ENCODE measurements around the gene ADGRG3. TPM values are rescaled to one million over a fixed set of nuclear protein-coding genes. Genes with fewer than 3 reads are reported as not detected.

ADGRG3 gene
- total RNA-seq, 1 experiment from 2014 or later: 0.46 TPM

DNA sequence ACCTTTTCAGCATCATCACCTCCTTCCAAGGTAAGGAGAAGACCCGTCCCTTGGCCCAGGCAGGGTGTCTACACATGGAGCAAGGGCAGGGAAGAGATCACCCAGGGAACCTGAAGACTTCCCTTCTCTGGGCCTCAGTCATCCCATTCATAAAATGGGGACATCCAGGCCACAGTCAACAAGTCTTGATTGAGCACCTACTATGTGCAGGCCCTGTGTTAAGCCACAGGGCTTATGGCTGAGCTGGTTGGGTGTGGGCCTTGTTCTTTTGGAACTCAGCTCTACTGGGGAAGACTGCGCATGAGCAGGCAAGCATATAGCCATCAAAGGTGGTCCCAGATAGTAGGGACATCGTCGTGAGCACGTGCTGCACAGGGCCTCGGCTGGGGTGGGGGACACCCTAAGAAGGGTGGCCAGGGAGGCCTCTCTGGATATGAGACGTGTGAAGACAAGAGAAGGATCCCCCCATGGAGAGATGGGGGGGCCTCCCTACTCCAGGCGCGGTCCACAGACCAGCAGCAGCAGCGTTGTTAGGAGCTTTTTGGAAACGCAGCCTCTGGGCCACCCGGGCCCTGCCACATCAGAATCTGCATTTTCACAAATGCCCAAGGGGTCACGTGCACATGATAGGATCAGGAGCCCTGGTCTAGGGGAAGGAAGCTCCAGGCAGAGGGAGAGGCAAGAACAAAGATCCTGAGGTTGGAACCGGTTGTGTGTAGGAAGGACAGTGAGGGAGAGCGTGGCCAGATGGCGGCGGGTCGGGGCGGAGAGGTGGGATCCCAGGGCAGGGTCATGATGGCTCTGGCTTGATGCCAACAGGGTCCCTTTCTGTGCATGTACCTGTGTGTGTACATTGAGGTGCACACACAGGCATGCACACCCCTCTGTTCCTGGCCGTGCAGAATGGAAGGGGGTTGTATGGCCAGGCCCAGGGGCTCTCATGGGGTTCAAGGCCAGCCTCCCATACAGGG, 5.9 kb upstream of the ADGRG3 start:
- Histone ChIP-seq H2AK5ac (ENCODE audit: insufficient read length, low read length) (no peak overlapping the region), H2BK120ac (ENCODE audit: low read depth, low read length, poor library complexity, severe bottlenecking) (no peak overlapping the region), H2BK20ac (ENCODE audit: low read depth, low read length, poor library complexity, severe bottlenecking) (no peak overlapping the region), H3K23me2 (ENCODE audit: insufficient read length, low read depth, low read length, poor library complexity, severe bottlenecking) (no peaks in the 10 kb centered on the region), H4K8ac (replicated peaks; ENCODE audit: insufficient read length, low read depth, low read length) (no peak overlapping the region), H4K20me1 (ENCODE audit: control insufficient read depth, insufficient read depth, insufficient read length) (no peaks in the 10 kb centered on the region), H3K18ac (ENCODE audit: insufficient read length, low read depth, low read length) (no peak overlapping the region), H3K4me1 (ENCODE audit: insufficient read depth, low read length) (no peaks in the 10 kb centered on the region), H3K14ac (ENCODE audit: insufficient read depth, low read length) (no peak overlapping the region), H2BK5ac (ENCODE audit: insufficient read length, low read length) (no peak overlapping the region), H3K4me2 (ENCODE audit: insufficient read depth, insufficient read length, low read length) (no peak overlapping the region), H3T11ph (ENCODE audit: low read length) (no peak overlapping the region), H2AFZ (ENCODE audit: low read length) (no peak overlapping the region), H3K4ac (ENCODE audit: low read depth, low read length) (no peak overlapping the region), H3K9ac (ENCODE audit: extremely low read depth, insufficient read length, low read length) (no peak overlapping the region), H3K79me1 (ENCODE audit: insufficient read depth, low read depth, low read length, poor library complexity, severe bottlenecking) (no peaks in the 10 kb centered on the region), H3K9me3 (ENCODE audit: control insufficient read depth, low read depth, low read length) (no peaks in the 10 kb centered on the region), H3K23ac (ENCODE audit: insufficient read length, low read depth, low read length) (no peak overlapping the region), H4K5ac (ENCODE audit: insufficient read length, low read depth, low read length) (no peak overlapping the region), H3K27me3 (ENCODE audit: insufficient read depth, low read length) (0 out of 2 replicates have a peak, but pooled peaks cover 1% of the 10 kb centered on the region), H3K79me2 (ENCODE audit: insufficient read depth, low read length) (no peaks in the 10 kb centered on the region), H3K27ac (ENCODE audit: insufficient read length, low read depth, low read length) (no peak overlapping the region), H2BK12ac (ENCODE audit: insufficient read length, low read depth, low read length) (no peak overlapping the region), H4K91ac (ENCODE audit: insufficient read length, low read depth, low read length) (no peak overlapping the region), H3K56ac (ENCODE audit: insufficient read length, low read depth, low read length) (no peak overlapping the region), H2BK15ac (ENCODE audit: low read depth, low read length) (no peak overlapping the region)
- Mint-ChIP-seq H3K4me1 (peaks cover 0 to 3% of the 10 kb centered on the region in 2 experiments; a peak in 1 of 4 replicates), H3K9me3 (no peaks in the 10 kb centered on the region), H3K36me3 (ENCODE audit: insufficient read depth in 1 of 3, low read depth in 3 of 3) (no peaks in the 10 kb centered on the region), H3K27ac (peak overlapping the region in 2 of 3 experiments; percentile 23 to 93; a peak in 2 of 7 replicates), H3K4me3 (no peak overlapping the region), H3K27me3 (ENCODE audit: low read depth) (no peaks in the 10 kb centered on the region; the same call in 1 of the 2 replicates)
- DNase-seq: no peak
- WGBS (ENCODE audit: extremely low coverage, insufficient read length, low lambda C conversion rate): no CpG with 5 or more reads among the region's 20 CpGs
- TF ChIP-seq, protein P1, sequence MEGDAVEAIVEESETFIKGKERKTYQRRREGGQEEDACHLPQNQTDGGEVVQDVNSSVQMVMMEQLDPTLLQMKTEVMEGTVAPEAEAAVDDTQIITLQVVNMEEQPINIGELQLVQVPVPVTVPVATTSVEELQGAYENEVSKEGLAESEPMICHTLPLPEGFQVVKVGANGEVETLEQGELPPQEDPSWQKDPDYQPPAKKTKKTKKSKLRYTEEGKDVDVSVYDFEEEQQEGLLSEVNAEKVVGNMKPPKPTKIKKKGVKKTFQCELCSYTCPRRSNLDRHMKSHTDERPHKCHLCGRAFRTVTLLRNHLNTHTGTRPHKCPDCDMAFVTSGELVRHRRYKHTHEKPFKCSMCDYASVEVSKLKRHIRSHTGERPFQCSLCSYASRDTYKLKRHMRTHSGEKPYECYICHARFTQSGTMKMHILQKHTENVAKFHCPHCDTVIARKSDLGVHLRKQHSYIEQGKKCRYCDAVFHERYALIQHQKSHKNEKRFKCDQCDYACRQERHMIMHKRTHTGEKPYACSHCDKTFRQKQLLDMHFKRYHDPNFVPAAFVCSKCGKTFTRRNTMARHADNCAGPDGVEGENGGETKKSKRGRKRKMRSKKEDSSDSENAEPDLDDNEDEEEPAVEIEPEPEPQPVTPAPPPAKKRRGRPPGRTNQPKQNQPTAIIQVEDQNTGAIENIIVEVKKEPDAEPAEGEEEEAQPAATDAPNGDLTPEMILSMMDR (conservative IDR thresholded peaks at IDR 0.05): no peak
